H9 (cell line): Measurements from ENCODE around the gene TANGO6. TPM values are rescaled to one million over a fixed set of nuclear protein-coding genes. Genes with fewer than 3 reads are reported as not detected.

Experiments used
- DNase-seq: peaks from one replicate; pipeline ENCODE4 v3.0.0-alpha.2; 2017
- H2AFZ ChIP-seq: one replicate; pipeline ENCODE4 v1.6.1; 2013; ENCODE audit warnings: mild to moderate bottlenecking, low read length, control low read depth, moderate library complexity
- H2AK5ac ChIP-seq: 2 replicates; pipeline ENCODE4 v1.6.1; 2013; ENCODE audit warnings: low read length, control low read depth, mixed read lengths; ENCODE audit not compliant: insufficient read length
- H2BK120ac ChIP-seq: one replicate; pipeline ENCODE4 v1.6.1; 2013; ENCODE audit warnings: low read depth, mild to moderate bottlenecking, low read length, control low read depth, inconsistent platforms; ENCODE audit not compliant: poor library complexity, severe bottlenecking
- H2BK12ac ChIP-seq: 2 replicates; pipeline ENCODE4 v1.6.1; 2013; ENCODE audit warnings: low read length, control low read depth, mixed read lengths, low read depth; ENCODE audit not compliant: insufficient read length
- H2BK15ac ChIP-seq: 2 replicates; pipeline ENCODE4 v1.6.1; 2013; ENCODE audit warnings: low read depth, low read length, control low read depth
- H2BK20ac ChIP-seq: one replicate; pipeline ENCODE4 v1.6.1; 2013; ENCODE audit warnings: low read depth, mild to moderate bottlenecking, low read length, control low read depth, inconsistent platforms; ENCODE audit not compliant: poor library complexity, severe bottlenecking
- H2BK5ac ChIP-seq: 2 replicates; pipeline ENCODE4 v1.6.1; 2013; ENCODE audit warnings: low read length, control low read depth, mixed read lengths; ENCODE audit not compliant: insufficient read length
- H3K14ac ChIP-seq: 2 replicates; pipeline ENCODE4 v1.6.1; 2013; ENCODE audit warnings: low read length, control low read depth; ENCODE audit not compliant: insufficient read depth
- H3K18ac ChIP-seq: 2 replicates; pipeline ENCODE4 v1.6.1; 2013; ENCODE audit warnings: low read depth, mild to moderate bottlenecking, mixed read lengths, low read length, control low read depth; ENCODE audit not compliant: insufficient read length
- H3K23ac ChIP-seq: 2 replicates; pipeline ENCODE4 v1.6.1; 2013; ENCODE audit warnings: low read length, control low read depth, mixed read lengths, low read depth; ENCODE audit not compliant: insufficient read length
- H3K23me2 ChIP-seq: 2 replicates; pipeline ENCODE4 v1.6.1; 2013; ENCODE audit warnings: low read depth, mild to moderate bottlenecking, mixed read lengths, low read length, control low read depth; ENCODE audit not compliant: insufficient read length, poor library complexity, severe bottlenecking
- H3K27ac ChIP-seq: 2 replicates; pipeline ENCODE4 v1.5.1; 2013; ENCODE audit warnings: low read length, control low read depth, mixed read lengths, low read depth; ENCODE audit not compliant: insufficient read length
- H3K27me3 ChIP-seq: 2 replicates; pipeline ENCODE4 v1.6.1; 2013; ENCODE audit warnings: low read length, control low read depth, inconsistent platforms; ENCODE audit not compliant: insufficient read depth
- H3K4ac ChIP-seq: 2 replicates; pipeline ENCODE4 v1.6.1; 2013; ENCODE audit warnings: low read depth, mild to moderate bottlenecking, control low read depth, inconsistent platforms, low read length, moderate library complexity
- H3K4me1 ChIP-seq: 2 replicates; pipeline ENCODE4 v1.6.1; 2013; ENCODE audit warnings: low read length, control low read depth, inconsistent platforms; ENCODE audit not compliant: insufficient read depth
- H3K4me2 ChIP-seq: 2 replicates; pipeline ENCODE4 v1.6.1; 2013; ENCODE audit warnings: low read length, control low read depth, mixed read lengths; ENCODE audit not compliant: insufficient read length, insufficient read depth
- H3K56ac ChIP-seq: 2 replicates; pipeline ENCODE4 v1.6.1; 2013; ENCODE audit warnings: low read depth, mild to moderate bottlenecking, mixed read lengths, low read length, control low read depth; ENCODE audit not compliant: insufficient read length
- H3K79me1 ChIP-seq: 2 replicates; pipeline ENCODE4 v1.6.1; 2013; ENCODE audit warnings: low read depth, mild to moderate bottlenecking, moderate library complexity, low read length, control low read depth, inconsistent platforms; ENCODE audit not compliant: insufficient read depth, poor library complexity, severe bottlenecking
- H3K79me2 ChIP-seq: 2 replicates; pipeline ENCODE4 v1.6.1; 2013; ENCODE audit warnings: low read length, control low read depth, inconsistent platforms; ENCODE audit not compliant: insufficient read depth
- H3K9ac ChIP-seq: 2 replicates; pipeline ENCODE4 v1.6.1; 2013; ENCODE audit warnings: low read length, control low read depth, mixed read lengths; ENCODE audit not compliant: insufficient read length; ENCODE audit errors: extremely low read depth
- H3K9me3 ChIP-seq: one replicate; pipeline ENCODE4 v1.6.1; 2013; ENCODE audit warnings: low read depth, low read length, inconsistent platforms; ENCODE audit not compliant: control insufficient read depth
- H3T11ph ChIP-seq: one replicate; pipeline ENCODE4 v1.6.1; 2013; ENCODE audit warnings: mild to moderate bottlenecking, low read length, control low read depth, inconsistent platforms
- H4K20me1 ChIP-seq: one replicate; pipeline ENCODE4 v1.6.1; 2013; ENCODE audit not compliant: control insufficient read depth, insufficient read length, insufficient read depth
- H4K5ac ChIP-seq: 2 replicates; pipeline ENCODE4 v1.6.1; 2013; ENCODE audit warnings: low read depth, mild to moderate bottlenecking, mixed read lengths, low read length, control low read depth; ENCODE audit not compliant: insufficient read length
- H4K8ac ChIP-seq: replicated peaks from 2 replicates; pipeline ENCODE4 v1.6.1; 2013; ENCODE audit warnings: low read length, control low read depth, mixed read lengths, low read depth; ENCODE audit not compliant: insufficient read length
- H4K91ac ChIP-seq: 2 replicates; pipeline ENCODE4 v1.6.1; 2013; ENCODE audit warnings: low read depth, mild to moderate bottlenecking, moderate library complexity, mixed read lengths, low read length, control low read depth; ENCODE audit not compliant: insufficient read length
- H3K27ac Mint-ChIP-seq, 3 experiments: 2 replicates in 2 of 3; 3 replicates in 1 of 3; pipeline ENCODE4 v1.8.0; 2020 to 2021; ENCODE audit warnings: mixed read lengths in 3 of 3, mild to moderate bottlenecking in 1 of 3, moderate library complexity in 1 of 3
- H3K27me3 Mint-ChIP-seq: 2 replicates; pipeline ENCODE4 v1.8.0; 2021; ENCODE audit warnings: low read depth, mild to moderate bottlenecking, moderate library complexity, mixed read lengths
- H3K36me3 Mint-ChIP-seq, 3 experiments: 2 replicates in 2 of 3; 3 replicates in 1 of 3; pipeline ENCODE4 v1.8.0; 2020 to 2021; ENCODE audit warnings: low read depth in 3 of 3, mixed read lengths in 3 of 3; ENCODE audit not compliant: insufficient read depth in 1 of 3
- H3K4me1 Mint-ChIP-seq, 2 experiments: 2 replicates each; pipeline ENCODE4 v1.8.0; 2020; ENCODE audit warnings: mixed read lengths in 2 of 2
- H3K4me3 Mint-ChIP-seq, 2 experiments: 2 replicates in 1 of 2; 3 replicates in 1 of 2; pipeline ENCODE4 v1.8.0; 2020 to 2021; ENCODE audit warnings: mild to moderate bottlenecking in 2 of 2, mixed read lengths in 2 of 2, moderate library complexity in 1 of 2
- H3K9me3 Mint-ChIP-seq, 2 experiments: 2 replicates in 1 of 2; 3 replicates in 1 of 2; pipeline ENCODE4 v1.8.0; 2020; ENCODE audit warnings: mild to moderate bottlenecking in 2 of 2, mixed read lengths in 2 of 2, moderate library complexity in 1 of 2
- CTCF ChIP-seq: fragments of 200-600 bp; sonication (generic); conservative IDR thresholded peaks from 3 replicates; pipeline ENCODE4 v1.8.0; 2021; ENCODE audit warnings: antibody characterized with exemption, mild to moderate bottlenecking
- WGBS: extraction: QIAGEN DNeasy Blood & Tissue Kit; methylation state at CpG from one replicate; pipeline ENCODE4 v1.1.7; 2013; ENCODE audit warnings: missing lambda C conversion rate, low lambda C conversion rate, mixed read lengths; ENCODE audit not compliant: insufficient read length; ENCODE audit errors: extremely low coverage; 5-methylcytosine and 5-hydroxymethylcytosine counted together
- total RNA-seq: library from RNA; stranded (reverse); gene quantifications from 2 replicates; pipeline ENCODE4 v1.2.1, GENCODE V29; 2021

TANGO6 gene
- total RNA-seq, 1 experiment from 2014 or later = 12.0 TPM

DNA sequence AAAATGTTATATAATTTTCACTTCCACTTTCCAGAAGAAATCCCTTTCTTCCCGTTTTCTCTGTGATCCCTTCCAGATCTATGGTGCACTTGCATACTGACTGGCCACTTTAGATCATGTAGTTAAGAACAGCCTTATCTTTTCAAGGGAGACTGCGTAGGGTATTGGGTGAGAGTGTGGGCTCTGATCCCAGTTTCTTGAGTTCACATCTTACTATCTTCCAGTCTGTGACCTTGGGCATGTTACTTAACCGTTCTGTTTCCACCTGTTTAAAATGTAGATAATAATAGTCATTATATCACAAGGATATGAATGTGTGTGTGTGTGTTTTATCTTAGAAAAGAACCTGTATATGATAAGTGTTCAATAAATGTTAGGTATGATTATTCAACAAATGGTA lies 83.7 kb downstream of the TANGO6 start:
- H3K4me1 Mint-ChIP-seq = no peaks in the 10 kb centered on the region
- Histone ChIP-seq H3K27me3 (no peaks in the 10 kb centered on the region), H3K79me1 (no peaks in the 10 kb centered on the region), H2BK120ac (no peak overlapping the region), H3T11ph (no peak overlapping the region), H3K14ac (no peak overlapping the region), H3K9ac (no peak overlapping the region), H3K4me2 (no peak overlapping the region), H3K23me2 (no peaks in the 10 kb centered on the region), H2AK5ac (no peak overlapping the region), H3K56ac (no peak overlapping the region), H3K4ac (no peak overlapping the region), H3K23ac (no peak overlapping the region), H3K79me2 (no peaks in the 10 kb centered on the region), H2BK15ac (no peak overlapping the region), H4K91ac (no peak overlapping the region), H2BK5ac (no peak overlapping the region), H2BK20ac (no peak overlapping the region), H3K27ac (no peak overlapping the region), H2AFZ (no peak overlapping the region), H4K5ac (no peak overlapping the region), H3K9me3 (no peaks in the 10 kb centered on the region), H4K20me1 (no peaks in the 10 kb centered on the region), H4K8ac (no peak overlapping the region), H3K18ac (no peak overlapping the region), H2BK12ac (no peak overlapping the region), H3K4me1 (no peaks in the 10 kb centered on the region)
- no peak for TF ChIP-seq CTCF
- no peak for DNase-seq
- H3K9me3 Mint-ChIP-seq = no peaks in the 10 kb centered on the region
- no peak overlapping the region for H3K4me3 Mint-ChIP-seq
- H3K27ac Mint-ChIP-seq = no peak overlapping the region
- peaks cover 15 to 23% (median 20%) of the 10 kb centered on the region in 3 experiments; a peak in 6 of 7 replicates for H3K36me3 Mint-ChIP-seq
- H3K27me3 Mint-ChIP-seq = no peaks in the 10 kb centered on the region
- WGBS = no CpG with 5 or more reads among the region's 3 CpGs
